SU-DHL-6 (cell line): Measurements from ENCODE around the gene FRZB.

Experiments used
- H2AFZ ChIP-seq: fragments of 200-600 bp; sonication (generic); 2 replicates; pipeline ENCODE4 v1.6.1; 2014; ENCODE audit warnings: low read depth, mild to moderate bottlenecking, moderate library complexity, mixed read lengths, antibody characterized with exemption, low read length; ENCODE audit not compliant: severe bottlenecking
- H3F3A ChIP-seq: fragments of 200-600 bp; shearing (Covaris generic); 2 replicates; pipeline ENCODE4 v1.6.0; 2016; ENCODE audit warnings: antibody characterized with exemption, mild to moderate bottlenecking; ENCODE audit not compliant: insufficient read depth
- H3K27ac ChIP-seq: fragments of 200-600 bp; sonication (generic); 2 replicates; pipeline ENCODE4 v1.5.1; 2016; ENCODE audit warnings: low read depth, mild to moderate bottlenecking, low read length, moderate library complexity, mixed read lengths
- H3K27me3 ChIP-seq: fragments of 200-600 bp; sonication (generic), shearing (Covaris generic); 2 replicates; pipeline ENCODE4 v1.6.0; 2014; ENCODE audit warnings: mild to moderate bottlenecking, low read length
- H3K36me3 ChIP-seq: fragments of 200-600 bp; sonication (generic); 2 replicates; pipeline ENCODE4 v1.6.1; 2014; ENCODE audit warnings: mild to moderate bottlenecking, low read length, mixed read lengths
- H3K4me2 ChIP-seq: fragments of 300-600, 200-600 bp; shearing (Covaris generic), sonication (generic); 2 replicates; pipeline ENCODE4 v1.6.0; 2014; ENCODE audit warnings: low read length, low read depth, mild to moderate bottlenecking; ENCODE audit not compliant: poor library complexity, severe bottlenecking
- H3K4me3 ChIP-seq: fragments of 200-600 bp; sonication (generic); 2 replicates; pipeline ENCODE4 v1.5.1; 2014; ENCODE audit warnings: antibody characterized with exemption, low read length, mild to moderate bottlenecking, mixed read lengths; ENCODE audit not compliant: insufficient read depth, poor library complexity, severe bottlenecking
- H3K79me2 ChIP-seq: fragments of 200-600 bp; sonication (generic); 2 replicates; pipeline ENCODE4 v1.6.1; 2014; ENCODE audit warnings: mild to moderate bottlenecking, low read length, moderate library complexity; ENCODE audit not compliant: insufficient read depth
- H3K9ac ChIP-seq: fragments of 200-600 bp; sonication (generic); 2 replicates; pipeline ENCODE4 v1.7.0; 2014; ENCODE audit warnings: mild to moderate bottlenecking, low read length
- H3K9me2 ChIP-seq: fragments of 200-600 bp; sonication (generic); replicated peaks from 2 replicates; pipeline ENCODE4 v1.6.1; 2014; ENCODE audit warnings: low read length; ENCODE audit not compliant: insufficient read depth
- H3K9me3 ChIP-seq: fragments of 200-600 bp; sonication (generic); 2 replicates; pipeline ENCODE4 v1.6.1; 2014; ENCODE audit warnings: low read length, mixed read lengths; ENCODE audit not compliant: insufficient read depth
- H4K20me1 ChIP-seq: fragments of 200-600 bp; sonication (generic); 2 replicates; pipeline ENCODE4 v1.6.1; 2014; ENCODE audit warnings: low read depth, mild to moderate bottlenecking, antibody characterized with exemption, low read length, moderate library complexity, mixed read lengths
- EZH2phosphoT487 ChIP-seq: fragments of 200-600 bp; sonication (generic), shearing (Covaris generic); conservative IDR thresholded peaks from 2 replicates; pipeline ENCODE4 v1.6.1; 2018; ENCODE audit warnings: mild to moderate bottlenecking, antibody characterized with exemption, low read length, moderate library complexity, mixed read lengths
- TF ChIP-seq, protein P1 (sequence below): fragments of 200-600 bp; sonication (generic); IDR thresholded peaks from one replicate; pipeline ENCODE4 v1.5.1; 2017; ENCODE audit warnings: antibody characterized with exemption, mild to moderate bottlenecking, low read length, moderate library complexity; ENCODE audit not compliant: insufficient read depth, poor library complexity, severe bottlenecking

The FRZB gene

GRCh38 chr2:182862091-182862490, 4.3 kb downstream of the FRZB start:
- no peak overlapping the region for H2AFZ ChIP-seq
- H3K27ac ChIP-seq: no peak overlapping the region
- no peaks in the 10 kb centered on the region for H3K36me3 ChIP-seq
- H3K4me3 ChIP-seq: no peak overlapping the region
- H3K9me2 ChIP-seq: no peaks in the 10 kb centered on the region
- no peaks in the 10 kb centered on the region for H4K20me1 ChIP-seq
- H3K79me2 ChIP-seq: no peaks in the 10 kb centered on the region
- TF ChIP-seq, protein P1, sequence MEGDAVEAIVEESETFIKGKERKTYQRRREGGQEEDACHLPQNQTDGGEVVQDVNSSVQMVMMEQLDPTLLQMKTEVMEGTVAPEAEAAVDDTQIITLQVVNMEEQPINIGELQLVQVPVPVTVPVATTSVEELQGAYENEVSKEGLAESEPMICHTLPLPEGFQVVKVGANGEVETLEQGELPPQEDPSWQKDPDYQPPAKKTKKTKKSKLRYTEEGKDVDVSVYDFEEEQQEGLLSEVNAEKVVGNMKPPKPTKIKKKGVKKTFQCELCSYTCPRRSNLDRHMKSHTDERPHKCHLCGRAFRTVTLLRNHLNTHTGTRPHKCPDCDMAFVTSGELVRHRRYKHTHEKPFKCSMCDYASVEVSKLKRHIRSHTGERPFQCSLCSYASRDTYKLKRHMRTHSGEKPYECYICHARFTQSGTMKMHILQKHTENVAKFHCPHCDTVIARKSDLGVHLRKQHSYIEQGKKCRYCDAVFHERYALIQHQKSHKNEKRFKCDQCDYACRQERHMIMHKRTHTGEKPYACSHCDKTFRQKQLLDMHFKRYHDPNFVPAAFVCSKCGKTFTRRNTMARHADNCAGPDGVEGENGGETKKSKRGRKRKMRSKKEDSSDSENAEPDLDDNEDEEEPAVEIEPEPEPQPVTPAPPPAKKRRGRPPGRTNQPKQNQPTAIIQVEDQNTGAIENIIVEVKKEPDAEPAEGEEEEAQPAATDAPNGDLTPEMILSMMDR: no peak
- TF ChIP-seq EZH2phosphoT487: no peak
- no peaks in the 10 kb centered on the region for H3K9me3 ChIP-seq
- no peak overlapping the region for H3K9ac ChIP-seq
- no peak overlapping the region for H3K4me2 ChIP-seq
- H3F3A ChIP-seq: no peaks in the 10 kb centered on the region
- no peaks in the 10 kb centered on the region for H3K27me3 ChIP-seq

- H3K4me2 ChIP-seq: no peak overlapping the region
- TF ChIP-seq EZH2phosphoT487: no peak
- TF ChIP-seq, protein P1: no peak
- H4K20me1 ChIP-seq: no peaks in the 10 kb centered on the region
These were observed 5.6 kb downstream of the FRZB start for GRCh38 chr2:182860858-182861257.

DNA sequence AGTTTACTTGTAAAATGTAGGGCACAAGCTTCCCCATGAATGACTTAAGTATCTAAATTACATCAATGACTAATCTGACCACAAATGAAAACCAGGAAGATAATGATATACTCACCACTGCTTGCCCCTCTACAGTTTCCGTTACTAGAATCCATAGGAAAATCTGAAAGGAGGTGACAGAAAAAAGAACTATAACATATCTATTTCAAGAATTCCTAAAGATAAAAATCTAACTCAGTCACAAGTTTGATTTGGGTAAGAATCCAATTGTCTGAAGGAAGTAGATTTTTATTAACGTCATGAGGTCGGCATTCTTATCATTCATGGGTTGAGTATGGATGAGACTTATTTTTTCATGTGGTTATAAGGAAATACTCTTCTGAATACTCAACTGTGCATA, 7.8 kb downstream of the FRZB start:
- no peaks in the 10 kb centered on the region for H3K9me3 ChIP-seq
- H2AFZ ChIP-seq: no peak overlapping the region
- no peak for TF ChIP-seq EZH2phosphoT487
- TF ChIP-seq, protein P1: no peak

More at GRCh38 chr2:182860858-182861257, 5.6 kb downstream of the FRZB start:
- Histone ChIP-seq H3K36me3 (no peaks in the 10 kb centered on the region), H3K9ac (no peak overlapping the region), H3K27me3 (no peaks in the 10 kb centered on the region), H2AFZ (no peak overlapping the region), H3K27ac (no peak overlapping the region), H3K4me3 (no peak overlapping the region), H3K9me3 (no peaks in the 10 kb centered on the region), H3K9me2 (no peaks in the 10 kb centered on the region), H3F3A (no peaks in the 10 kb centered on the region), H3K79me2 (no peaks in the 10 kb centered on the region)

DNA sequence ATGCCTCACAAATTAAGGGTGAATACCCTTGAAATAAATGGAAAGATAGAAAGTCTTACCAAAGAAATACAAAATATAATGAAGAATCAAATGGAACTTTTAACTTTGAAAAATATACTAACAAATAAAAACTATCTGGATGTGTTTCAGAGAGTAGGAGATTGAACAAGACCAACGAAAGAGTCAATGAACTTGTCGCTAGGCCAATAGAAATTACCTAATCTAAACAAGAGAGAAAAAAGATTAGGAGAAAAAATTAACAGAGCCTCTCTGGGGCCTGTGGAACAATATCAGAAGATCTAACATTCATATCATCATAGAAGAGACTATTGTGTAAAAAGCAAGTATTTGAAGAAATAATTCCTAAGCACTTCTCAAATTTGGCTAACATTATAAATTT, 11.1 kb downstream of the FRZB start:
- H3K27me3 ChIP-seq: no peaks in the 10 kb centered on the region
- no peak overlapping the region for H3K4me2 ChIP-seq
- H2AFZ ChIP-seq: no peak overlapping the region
- TF ChIP-seq EZH2phosphoT487: no peak
- TF ChIP-seq, protein P1: no peak
- no peak overlapping the region for H3K4me3 ChIP-seq
- H3K79me2 ChIP-seq: no peaks in the 10 kb centered on the region
- H3F3A ChIP-seq: no peaks in the 10 kb centered on the region
- H3K27ac ChIP-seq: no peak overlapping the region
- H3K9me3 ChIP-seq: no peaks in the 10 kb centered on the region
- H3K9me2 ChIP-seq: no peaks in the 10 kb centered on the region
- no peak overlapping the region for H3K9ac ChIP-seq
- no peaks in the 10 kb centered on the region for H4K20me1 ChIP-seq
- no peaks in the 10 kb centered on the region for H3K36me3 ChIP-seq

More for the DNA sequence above, 7.8 kb downstream of the FRZB start:
- H3K27ac ChIP-seq: no peak overlapping the region
- no peaks in the 10 kb centered on the region for H3K9me2 ChIP-seq
- H3K27me3 ChIP-seq: no peaks in the 10 kb centered on the region
- no peaks in the 10 kb centered on the region for H3F3A ChIP-seq
- H3K79me2 ChIP-seq: no peaks in the 10 kb centered on the region
- H3K36me3 ChIP-seq: no peaks in the 10 kb centered on the region
- no peaks in the 10 kb centered on the region for H4K20me1 ChIP-seq
- H3K4me3 ChIP-seq: no peak overlapping the region
- no peak overlapping the region for H3K9ac ChIP-seq
- H3K4me2 ChIP-seq: no peak overlapping the region
